ENCODE measurements around the gene NRP1. TPM values are rescaled to one million over a fixed set of nuclear protein-coding genes. Genes with fewer than 3 reads are reported as not detected.
"Not testable (repeated sequence)": the region's sequence is repeated elsewhere in the genome, so short reads cannot be mapped to it uniquely, and the experiment has no call there.

The NRP1 gene
- total RNA-seq, 1 experiment from 2014 or later: 9.1 TPM

DNA sequence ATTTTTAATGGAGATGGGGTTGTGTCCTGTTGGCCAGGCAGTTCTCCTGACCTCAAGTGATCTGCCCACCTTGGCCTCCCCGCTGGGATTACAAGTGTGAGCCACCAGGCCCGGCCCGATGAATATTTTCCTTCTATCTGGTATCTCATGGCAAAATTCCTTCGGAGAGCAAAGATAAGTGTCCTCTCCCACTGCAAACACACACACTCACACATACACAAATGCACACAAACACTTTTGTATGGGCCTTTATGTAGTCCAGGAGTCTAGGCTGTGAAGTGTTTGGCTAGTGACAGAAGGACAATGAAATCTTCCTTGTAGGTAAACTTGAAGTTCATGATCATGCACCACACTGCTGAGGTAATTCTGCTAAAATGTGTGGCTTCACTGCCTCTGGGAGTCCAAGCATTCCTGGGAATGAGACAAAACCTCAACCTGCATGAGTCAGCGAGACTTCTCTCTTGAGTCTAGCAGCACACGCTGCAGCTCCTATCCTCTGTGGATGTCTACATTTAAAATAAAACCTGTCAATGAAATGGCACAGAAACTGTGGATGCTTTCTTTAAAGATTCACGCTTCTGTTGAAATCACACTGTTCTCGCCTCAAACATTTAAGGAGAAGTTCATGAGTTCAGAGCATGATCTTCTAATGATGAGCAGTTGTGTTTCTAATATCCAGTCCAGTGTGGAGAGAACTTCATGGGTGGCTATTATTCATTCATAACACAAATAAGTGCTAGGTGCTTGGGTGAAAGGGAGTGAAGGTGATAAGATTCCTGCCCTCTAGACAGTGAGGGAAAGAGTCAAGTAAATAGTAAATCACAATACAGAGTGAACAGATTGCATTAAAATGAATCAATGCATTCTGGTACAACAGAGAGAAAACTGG is 96.5 kb downstream of the NRP1 start:
- DNase-seq (ENCODE audit: low spot score): peak; percentile 69

DNA sequence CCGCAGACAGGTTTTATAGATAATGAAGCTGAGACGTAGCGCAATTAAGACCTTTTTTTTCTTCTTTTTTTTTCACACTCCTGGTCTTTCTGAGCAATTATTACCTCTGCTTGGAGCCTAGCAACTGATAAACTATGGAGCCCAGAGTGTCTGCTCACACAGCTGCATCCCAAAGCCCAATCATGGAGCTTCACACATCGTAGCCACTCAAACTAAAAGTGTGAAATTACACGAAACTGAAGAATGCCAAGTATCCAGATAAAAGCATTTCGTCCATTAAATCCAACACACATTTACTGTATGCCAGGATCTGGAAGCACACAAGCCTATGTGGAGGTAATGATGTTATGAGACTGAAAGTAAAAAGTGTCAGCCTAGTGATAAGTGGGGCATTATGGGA is 97.6 kb downstream of the NRP1 start:
- no peak for DNase-seq (ENCODE audit: low spot score)

DNA sequence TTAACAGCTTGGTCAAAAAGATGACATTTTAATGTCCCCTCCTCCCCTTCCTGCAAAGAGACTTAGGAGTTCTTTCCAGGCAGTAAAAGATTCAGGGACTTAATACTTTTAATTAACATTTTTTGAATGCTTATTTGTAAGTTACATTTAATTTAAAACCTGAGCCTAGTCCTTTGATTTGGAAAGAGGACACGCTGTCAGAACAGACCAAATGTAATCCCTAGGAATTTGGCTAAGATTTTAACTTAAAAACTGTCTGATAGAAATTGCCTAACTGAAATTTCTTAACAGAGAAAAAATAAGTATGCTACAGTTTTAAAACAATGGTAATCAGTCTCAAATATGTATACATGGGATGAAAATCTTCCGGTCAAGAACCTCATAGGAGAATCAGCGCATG is 98.5 kb downstream of the NRP1 start:
- DNase-seq (ENCODE audit: low spot score): no peak

DNA sequence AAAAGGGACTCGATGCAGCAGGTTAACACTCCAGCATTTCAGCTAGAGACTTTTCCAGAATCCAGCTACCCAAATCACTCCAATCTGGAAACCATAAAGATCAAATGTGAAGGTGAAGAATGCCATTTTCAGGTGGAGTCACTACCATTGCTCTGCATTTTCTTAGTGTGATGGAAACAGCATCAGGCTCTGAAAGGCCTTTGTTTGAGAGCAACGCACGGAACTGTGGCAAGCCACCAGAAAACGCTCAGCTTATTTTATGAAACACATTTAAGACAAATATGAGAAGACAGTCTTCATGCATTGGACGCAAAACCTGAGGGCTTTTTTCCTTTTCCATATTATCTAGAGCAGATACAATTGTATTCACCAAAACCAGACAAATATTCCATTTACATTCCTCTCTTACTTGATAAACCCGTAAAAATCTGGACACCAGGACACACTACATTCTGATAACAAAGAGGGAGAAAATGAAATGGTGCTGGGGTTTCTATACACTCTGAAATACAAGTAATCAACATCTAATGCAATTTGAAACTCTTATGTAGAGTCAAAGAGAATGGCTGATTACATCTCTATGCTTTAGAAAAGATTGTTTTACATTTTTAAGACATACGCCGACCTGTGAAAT is 99.1 kb downstream of the NRP1 start:
- DNase-seq (ENCODE audit: low spot score): no peak

DNA sequence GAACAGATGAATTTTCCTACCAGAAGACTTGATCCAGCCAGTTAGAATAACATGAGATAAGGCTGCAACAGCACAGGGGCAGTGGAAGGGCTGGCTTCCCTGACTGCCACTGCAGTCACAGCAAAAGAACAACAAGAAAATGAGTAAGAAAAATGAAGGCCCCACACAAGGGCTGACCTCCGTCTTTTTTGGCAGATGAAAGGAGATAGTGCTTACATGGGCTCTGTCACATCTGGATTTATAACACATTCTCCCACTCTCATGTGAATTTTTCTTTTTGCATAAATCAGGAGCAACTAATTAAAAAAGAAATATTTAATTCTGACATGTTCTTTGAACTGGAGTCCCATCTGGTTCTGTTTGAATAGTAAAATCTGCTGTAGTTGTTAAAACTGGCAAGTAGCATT is 99.6 kb downstream of the NRP1 start:
- no peak for DNase-seq (ENCODE audit: low spot score)

DNA sequence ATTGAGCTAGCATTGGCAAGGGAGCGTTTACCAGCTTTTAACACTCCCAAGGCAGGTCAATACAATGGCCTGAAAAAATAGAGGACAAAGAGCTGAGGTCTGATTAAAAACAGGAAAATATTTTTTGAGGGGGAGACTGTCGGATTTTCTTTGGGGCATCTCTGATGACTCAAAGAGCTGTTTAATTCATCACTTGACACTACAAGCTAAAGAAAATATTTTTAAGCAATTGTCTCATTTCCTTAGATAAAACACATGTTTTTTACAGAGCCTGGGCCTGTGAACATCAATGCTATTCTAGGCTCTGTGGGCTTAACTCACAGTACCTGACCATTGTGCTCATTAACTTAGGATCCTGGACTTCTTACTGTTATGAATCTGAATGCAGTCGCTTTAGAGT is 100.8 kb downstream of the NRP1 start:
- DNase-seq (ENCODE audit: low spot score): no peak

DNA sequence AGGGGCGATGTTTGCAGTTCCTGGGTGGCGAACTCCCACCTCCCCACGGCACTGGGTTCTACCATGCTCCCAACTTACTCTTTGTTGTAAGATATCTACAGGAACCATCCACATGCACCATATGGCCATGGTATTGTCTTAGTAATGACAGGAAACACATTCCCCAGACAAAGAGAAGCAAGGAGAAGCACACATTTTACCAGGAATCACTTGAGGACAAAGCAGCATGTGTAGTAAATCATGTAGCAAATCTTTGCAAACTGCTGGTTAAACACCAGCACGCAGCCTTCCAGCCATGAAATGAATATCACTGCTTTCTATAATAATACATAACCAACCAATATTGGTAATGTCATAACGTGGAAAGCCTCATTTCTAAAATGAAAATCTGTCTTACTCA is 101.2 kb downstream of the NRP1 start:
- no peak for DNase-seq (ENCODE audit: low spot score)

DNA sequence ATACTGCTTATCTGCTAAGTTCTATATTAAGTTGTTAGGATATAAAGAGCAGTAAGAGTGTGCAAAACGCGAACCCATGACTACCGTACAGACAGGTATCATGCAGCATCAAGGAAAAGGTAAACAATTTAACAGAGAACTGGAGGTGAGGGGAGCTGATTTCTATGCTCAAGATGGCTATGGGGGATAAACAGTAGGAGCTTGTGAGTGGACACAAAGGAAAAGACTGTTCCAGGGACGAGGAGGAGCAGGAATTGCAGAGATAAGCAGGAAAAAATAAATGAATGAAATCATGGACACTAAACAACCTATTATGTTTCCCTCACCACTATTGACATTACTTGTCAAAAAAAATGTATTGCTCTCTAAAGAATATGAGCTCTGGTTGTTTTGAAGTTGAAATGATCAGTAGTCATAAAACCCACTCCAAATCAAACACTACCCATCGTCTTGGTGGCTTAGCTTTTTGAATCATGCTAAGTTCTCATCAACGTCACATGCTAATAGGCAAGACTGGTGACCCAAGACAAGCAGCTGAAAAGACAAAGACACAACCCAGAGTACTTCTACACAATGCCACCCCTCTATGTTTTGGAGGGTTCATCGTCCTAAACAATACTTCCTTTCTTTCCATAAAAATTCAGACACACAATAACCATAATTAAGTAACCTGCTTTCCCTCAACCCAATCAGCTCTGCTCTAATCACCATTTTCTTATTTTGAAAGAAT is 102.7 kb downstream of the NRP1 start:
- DNase-seq (ENCODE audit: low spot score): no peak

DNA sequence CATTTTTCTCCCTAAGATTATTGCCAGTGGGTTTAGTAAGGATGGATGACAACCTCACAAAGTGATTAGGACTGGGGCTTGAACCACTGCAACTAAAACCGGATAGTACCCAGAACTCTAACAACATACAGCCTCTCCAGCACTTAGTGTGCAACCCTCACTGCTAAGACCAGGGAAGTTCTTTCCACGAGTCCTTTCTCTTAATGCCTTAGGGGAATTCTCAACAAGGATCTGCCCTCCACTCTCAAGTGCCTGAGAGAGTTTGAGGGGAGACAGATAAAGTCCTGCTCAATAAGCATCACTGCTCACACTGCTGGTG is 104.6 kb downstream of the NRP1 start:
- DNase-seq (ENCODE audit: low spot score): no peak

DNA sequence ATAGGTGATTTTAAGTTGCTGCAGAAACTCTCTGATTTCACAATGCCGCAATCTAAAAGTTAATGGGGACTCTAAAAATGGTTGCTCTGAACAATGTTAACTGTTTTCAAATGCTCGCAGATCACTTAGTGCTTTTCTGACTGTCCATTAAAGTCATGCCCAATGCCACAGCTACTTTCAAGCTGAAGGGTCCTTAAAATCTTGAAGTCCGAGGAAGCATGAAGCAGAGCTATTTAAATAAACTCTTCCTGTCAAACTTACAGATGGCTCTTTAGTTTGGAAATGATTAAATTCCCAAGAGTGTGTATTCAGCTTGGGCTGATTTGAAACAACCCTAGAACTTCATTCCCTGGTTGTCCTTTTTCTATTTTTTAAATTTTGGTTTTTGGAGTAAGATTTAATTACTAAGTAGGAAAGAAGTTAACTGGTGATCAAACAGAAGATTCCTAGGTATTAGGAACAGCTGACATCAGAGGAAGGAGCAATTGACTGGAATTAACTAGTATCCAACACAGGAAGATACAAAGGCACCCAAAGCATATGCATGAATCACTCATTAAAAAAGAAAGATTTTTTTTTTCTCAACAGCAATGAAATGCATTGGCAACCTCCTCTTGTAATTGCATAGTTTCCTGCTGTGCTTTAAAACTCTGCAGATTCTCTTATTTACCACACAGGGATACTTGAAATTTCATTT is 105.1 kb downstream of the NRP1 start:
- DNase-seq (ENCODE audit: low spot score): no peak

DNA sequence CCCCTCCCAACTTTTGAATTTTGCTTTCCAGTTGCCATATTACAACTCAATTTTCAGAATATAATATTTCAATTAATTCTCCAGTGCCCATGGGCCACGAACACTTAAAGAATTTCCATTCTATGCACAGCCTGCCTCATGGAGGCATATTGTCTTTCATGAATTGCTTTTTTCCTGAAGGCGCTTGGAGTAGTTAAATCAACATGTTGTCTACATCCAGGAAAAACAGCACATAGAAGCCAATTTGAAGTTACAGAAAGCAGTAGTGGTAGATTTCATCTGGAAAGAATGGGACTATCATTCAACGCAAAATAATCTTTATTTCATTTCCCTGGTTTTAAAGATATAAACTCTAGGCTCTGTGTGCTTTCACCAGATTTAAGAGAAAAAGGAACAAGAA is 106.0 kb downstream of the NRP1 start:
- no peak for DNase-seq (ENCODE audit: low spot score)

DNA sequence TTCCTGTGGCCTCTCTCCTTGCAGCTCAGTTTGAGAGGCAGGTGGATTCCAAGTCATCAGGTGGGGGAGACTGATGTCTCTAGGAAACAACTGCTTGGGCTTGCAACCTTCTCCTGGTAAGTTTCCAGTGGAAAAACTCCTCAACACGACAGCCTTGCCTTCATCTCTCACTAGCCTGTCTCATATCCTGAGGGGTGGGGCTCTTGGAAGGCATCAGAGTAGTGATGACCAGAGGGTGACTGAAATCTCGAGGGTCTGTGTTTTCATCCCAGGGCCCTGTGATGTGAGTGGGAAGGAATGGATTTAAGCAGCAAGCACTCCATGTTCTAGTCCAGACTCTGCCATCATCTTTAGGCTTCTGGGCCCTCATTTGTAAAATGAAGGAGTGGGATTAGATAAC is 107.0 kb downstream of the NRP1 start:
- no peak for DNase-seq (ENCODE audit: low spot score)

DNA sequence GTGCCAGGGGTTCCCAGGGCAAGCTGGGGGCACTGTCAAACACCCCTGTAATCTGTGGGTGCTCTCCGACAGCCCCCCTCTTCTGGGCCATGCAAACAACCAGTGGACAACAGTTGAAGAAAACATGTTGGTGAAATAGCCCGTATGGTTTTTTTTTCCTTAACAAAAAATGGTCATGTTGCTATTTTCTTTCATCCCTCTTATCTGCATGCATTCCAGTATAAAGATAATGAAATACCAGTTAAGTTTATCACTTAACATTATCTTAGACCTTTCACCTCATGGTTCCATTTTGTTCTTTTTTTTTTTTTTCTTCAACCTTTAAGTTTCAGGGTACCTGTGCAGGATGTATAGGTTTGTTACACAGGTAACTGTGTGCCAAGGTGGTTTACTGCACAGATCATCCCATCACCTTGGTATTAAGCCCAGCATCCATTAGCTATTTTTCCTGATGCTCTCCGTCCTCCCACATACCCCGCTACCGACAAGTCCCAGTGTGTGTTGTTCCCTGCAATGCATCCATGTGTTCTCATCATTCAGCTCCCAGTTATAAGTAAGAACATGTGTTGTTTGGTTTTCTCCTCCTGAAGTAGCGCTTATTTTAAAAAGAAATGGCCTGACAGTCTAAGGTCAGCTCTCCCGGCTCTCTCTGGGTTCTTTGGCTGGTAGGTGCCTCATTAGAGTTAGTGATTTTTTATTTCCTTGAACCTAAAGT is 110.1 kb downstream of the NRP1 start:
- no peak for DNase-seq (ENCODE audit: low spot score)

DNA sequence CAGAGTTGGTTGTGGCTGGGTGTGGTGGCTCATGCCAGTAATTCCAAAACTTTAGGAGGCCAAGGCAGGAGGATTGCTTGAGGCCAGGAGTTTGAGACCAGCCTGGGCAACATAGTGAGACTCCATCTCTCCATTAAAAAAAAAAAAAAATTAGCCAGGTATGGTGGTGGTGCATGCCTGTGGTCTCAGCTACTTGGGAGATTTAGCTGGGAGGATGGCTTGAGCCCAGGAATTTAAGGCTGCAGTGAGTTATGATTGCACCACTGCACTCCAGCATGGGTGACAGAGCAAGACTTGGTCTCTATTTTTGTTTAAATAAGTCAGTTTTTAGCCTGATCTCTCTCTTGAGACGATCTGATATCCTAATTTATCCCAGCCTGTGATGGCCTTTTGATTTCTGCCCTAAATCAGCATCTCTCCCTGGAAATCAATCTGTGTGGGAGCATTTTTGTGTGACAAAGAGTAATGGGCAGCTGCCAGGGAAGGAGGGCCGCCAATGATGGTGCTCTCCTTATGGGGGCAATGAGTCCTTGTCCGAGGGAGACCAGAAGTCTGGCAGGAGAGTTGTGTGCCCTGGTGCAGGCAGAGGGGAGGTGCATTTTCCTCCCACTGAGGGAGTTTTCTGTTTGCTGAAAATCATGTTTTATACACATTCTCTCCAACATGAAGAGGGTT is 111.0 kb downstream of the NRP1 start:
- DNase-seq (ENCODE audit: low spot score): no peak

DNA sequence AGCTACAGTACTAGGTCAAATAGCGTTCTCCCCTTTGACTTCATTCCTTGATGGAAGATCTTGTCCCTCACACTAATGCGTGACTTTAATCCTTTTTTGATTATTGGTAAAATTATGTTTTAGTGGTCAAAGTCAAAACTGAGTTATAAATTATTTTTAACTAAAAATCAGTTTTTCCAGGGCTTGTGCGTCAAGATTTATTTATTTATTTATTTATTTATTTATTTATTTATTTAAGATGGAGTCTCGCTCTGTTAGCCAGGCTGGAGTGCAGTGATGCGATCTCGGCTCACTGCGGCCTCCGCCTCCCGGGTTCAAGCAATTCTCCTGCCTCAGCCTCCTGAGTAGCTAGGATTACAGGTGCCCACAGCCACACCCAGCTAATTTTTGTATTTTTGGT is 112.2 kb downstream of the NRP1 start:
- DNase-seq (ENCODE audit: low spot score): not testable (repeated sequence)

DNA sequence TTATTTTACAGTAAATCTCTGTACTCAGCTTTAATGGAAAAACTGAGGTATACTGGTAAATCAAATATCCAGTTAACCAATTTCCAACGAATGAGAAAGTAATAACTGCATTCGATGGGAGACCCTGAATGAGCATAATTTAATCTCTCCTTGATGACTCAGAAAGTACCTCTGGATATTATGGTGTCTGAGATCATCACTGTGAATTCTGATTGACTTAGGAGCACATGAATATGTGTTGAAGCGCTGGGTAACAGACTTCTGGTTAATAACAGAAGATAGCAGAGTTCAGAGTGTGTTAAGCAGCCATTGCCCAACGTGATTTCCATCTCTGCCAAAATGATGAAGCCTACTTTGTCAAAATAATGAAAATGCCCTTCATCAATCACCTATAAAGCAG is 116.6 kb downstream of the NRP1 start:
- DNase-seq (ENCODE audit: low spot score): no peak

DNA sequence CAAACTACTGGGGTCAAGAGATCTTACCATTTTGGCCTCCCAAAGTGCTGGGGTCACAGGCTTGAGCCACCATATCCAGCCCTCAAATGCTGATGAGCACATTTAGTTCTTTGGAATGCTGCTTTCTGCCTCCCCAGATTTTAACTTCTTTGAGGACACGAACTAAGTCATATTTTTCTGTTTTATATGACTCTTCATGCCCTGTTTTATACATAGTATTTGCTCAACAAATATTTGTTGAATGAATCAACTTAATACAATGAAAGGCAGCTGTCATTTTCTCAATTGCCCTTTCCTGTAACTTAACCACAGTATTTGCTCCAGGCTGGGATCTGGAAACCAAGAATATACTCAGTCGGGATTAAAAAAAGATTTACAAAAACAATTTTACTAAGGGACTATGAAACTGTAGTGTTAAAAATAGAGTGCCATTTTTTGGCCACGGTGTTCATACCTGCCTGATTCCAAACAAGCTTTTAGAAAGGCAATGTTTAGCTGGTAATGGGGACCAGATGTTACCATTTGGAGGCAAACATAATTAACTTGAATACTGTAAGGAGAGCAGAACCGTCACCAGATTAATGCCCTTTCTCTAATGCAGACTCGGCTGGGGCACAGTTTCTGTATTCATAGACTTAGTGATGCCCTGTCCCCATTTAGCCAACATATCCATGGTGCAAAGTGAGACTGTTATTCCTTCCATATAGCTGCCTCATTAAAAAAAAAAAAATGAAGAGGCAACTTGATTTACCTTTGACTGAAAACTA is 117.6 kb downstream of the NRP1 start:
- no peak for DNase-seq (ENCODE audit: low spot score)

DNA sequence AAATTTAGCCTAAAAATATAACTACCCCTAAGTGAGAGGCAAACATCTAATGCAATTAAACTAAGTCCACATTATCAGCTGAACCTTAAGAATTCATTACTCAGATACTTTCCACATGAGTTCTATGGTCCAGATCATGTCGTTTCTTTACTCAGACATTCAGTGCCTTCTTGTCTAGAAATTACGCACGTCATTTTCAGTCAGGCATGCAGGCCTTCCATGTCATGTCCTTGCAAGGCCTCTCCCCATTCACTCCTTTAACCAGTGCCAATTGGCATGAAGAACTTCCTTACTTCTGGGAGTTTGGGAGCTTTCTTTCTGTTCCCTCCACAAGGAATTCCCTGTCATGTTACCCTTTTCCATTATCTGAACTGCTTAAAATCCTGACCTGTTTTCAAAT is 118.8 kb downstream of the NRP1 start:
- no peak for DNase-seq (ENCODE audit: low spot score)

DNA sequence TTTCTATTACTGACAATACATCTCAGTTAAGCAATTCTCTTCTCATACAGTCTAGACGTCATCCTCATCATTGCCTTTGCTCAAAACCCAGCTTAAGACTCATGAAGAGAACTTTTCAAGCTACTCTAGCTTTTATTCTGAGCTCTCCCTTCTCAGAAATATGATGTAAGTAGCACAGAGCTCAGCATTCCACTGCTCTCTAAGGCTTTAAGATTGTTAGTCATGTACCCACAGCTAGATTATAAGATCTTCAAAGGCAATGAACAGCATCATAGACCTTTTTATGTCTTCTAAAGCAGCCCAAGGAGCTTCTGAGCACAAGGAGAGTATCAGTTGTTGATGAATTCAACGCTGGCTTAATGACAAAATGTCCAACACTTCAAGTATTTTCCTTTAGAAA is 119.3 kb downstream of the NRP1 start:
- DNase-seq (ENCODE audit: low spot score): no peak

DNA sequence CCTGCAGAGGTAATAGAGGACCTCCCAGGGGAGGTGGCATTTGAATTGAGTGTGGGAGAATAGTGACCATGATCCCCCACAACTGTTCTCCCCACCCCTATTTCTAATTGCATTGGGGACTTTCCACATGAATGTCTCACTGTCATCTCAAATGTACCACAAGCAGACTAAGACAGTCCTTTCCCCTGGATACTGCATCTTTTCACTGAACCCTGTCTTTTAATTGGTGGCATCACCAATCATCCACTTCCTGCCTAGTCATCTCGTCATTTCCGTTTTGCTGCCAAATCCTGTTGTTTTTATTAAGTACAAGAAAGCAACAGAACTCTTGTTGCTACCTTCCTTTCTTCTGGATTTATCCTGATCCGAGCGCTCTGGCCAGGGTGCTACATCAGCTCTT is 120.3 kb downstream of the NRP1 start:
- DNase-seq (ENCODE audit: low spot score): no peak
